Activated CD4-positive, alpha-beta T cell treated with anti-CD3 and anti-CD28 coated beads, Interleukin-2, Interleukin-4, amounts not matched to agents 100 ng/mL and 50 ng/mL, durations not matched to agents 16 hours and 8 hours (primary cell): ENCODE results near the gene EEF1A2.
A peak's percentile ranks its signal among the peaks of the same experiment; 100 is the strongest.

Experiments
- DNase-seq: peaks from one replicate; pipeline ENCODE4 v3.0.0-alpha.2; 2020; ENCODE audit warnings: low spot score

Gene EEF1A2

GRCh38 chr20:63449796-63450730 is 48.8 kb downstream of the EEF1A2 start:
- DNase-seq = no peak

- no peak for DNase-seq
Observed at GRCh38 chr20:63449025-63449424, 49.9 kb downstream of the EEF1A2 start.

GRCh38 chr20:63448031-63448430 is 50.9 kb downstream of the EEF1A2 start:
- no peak for DNase-seq

- no peak for DNase-seq
Observed at GRCh38 chr20:63447320-63447719, 51.6 kb downstream of the EEF1A2 start.

- DNase-seq = no peak
Observed at GRCh38 chr20:63446216-63447024, 52.5 kb downstream of the EEF1A2 start.

GRCh38 chr20:63445075-63445734 is 53.7 kb downstream of the EEF1A2 start:
- no peak for DNase-seq

- DNase-seq = no peak
Observed at GRCh38 chr20:63444548-63444947, 54.3 kb downstream of the EEF1A2 start.

GRCh38 chr20:63443606-63444395 is 55.1 kb downstream of the EEF1A2 start:
- DNase-seq = no peak

GRCh38 chr20:63442100-63442493 is 56.8 kb downstream of the EEF1A2 start:
- DNase-seq = peak; percentile 28

- no peak for DNase-seq
Observed at GRCh38 chr20:63441136-63442099, 57.5 kb downstream of the EEF1A2 start.

- no peak for DNase-seq
Observed at GRCh38 chr20:63440366-63440955, 58.4 kb downstream of the EEF1A2 start.

- no peak for DNase-seq
Observed at GRCh38 chr20:63439866-63440265, 59.0 kb downstream of the EEF1A2 start.

- no peak for DNase-seq
Observed at GRCh38 chr20:63438121-63438520, 60.8 kb downstream of the EEF1A2 start.
